Central memory CD8-positive, alpha-beta T cell (primary cell): ENCODE results near the gene MLLT10.

ENCODE experiments used
- ATAC-seq: fragments of 150-1000 bp; cut with Tn5 transposase; replicated peaks from 2 replicates; pipeline ENCODE4 v1.10.0; 2022; ENCODE audit warnings: mild to moderate bottlenecking, moderate FRiP score, moderate number of reproducible peaks; ENCODE audit not compliant: poor library complexity, severe bottlenecking; ENCODE audit errors: extremely low read depth
- DNase-seq, 2 donors: peaks; one replicate each; pipeline ENCODE4 v3.0.0; 2021; ENCODE audit warnings: low spot score in 2 of 2
- H3K27ac Mint-ChIP-seq: one replicate; pipeline ENCODE4 v1.8.0; 2022; ENCODE audit warnings: low read depth, mild to moderate bottlenecking, moderate library complexity, mixed read lengths
- H3K27me3 Mint-ChIP-seq: one replicate; pipeline ENCODE4 v1.8.0; 2022; ENCODE audit warnings: mixed read lengths
- H3K36me3 Mint-ChIP-seq: one replicate; pipeline ENCODE4 v1.8.0; 2022; ENCODE audit warnings: mild to moderate bottlenecking, moderate library complexity, mixed read lengths; ENCODE audit not compliant: insufficient read depth
- H3K4me1 Mint-ChIP-seq: one replicate; pipeline ENCODE4 v1.8.0; 2022; ENCODE audit warnings: mixed read lengths
- H3K4me3 Mint-ChIP-seq: one replicate; pipeline ENCODE4 v1.8.0; 2022; ENCODE audit warnings: mild to moderate bottlenecking, moderate library complexity, mixed read lengths
- H3K9me3 Mint-ChIP-seq: one replicate; pipeline ENCODE4 v1.8.0; 2022; ENCODE audit warnings: mixed read lengths

MLLT10 gene

DNA sequence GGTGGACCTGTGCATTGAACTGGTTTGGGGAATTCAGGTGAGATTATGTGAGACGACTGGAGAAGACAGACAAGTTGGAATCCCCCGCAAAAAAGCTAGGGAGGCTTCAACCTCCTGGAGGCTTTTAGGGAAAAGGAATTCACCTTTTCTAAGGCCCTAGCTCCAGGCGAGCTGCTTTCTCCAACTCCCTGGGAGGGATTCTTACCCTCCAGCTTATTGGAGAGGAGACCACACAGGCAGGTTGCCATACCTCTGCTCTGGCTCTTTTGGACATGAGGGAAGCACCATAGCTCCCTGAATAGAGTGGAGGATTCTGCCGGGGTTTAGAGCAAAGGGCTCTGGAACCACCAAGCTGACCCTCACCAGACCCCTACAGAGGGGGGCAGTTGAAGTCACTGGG lies 213.8 kb downstream of the MLLT10 start:
- H3K9me3 Mint-ChIP-seq: no peaks in the 10 kb centered on the region
- peaks cover 18% of the 10 kb centered on the region for H3K36me3 Mint-ChIP-seq
- ATAC-seq (no peak), DNase-seq (no peak)
- H3K4me3 Mint-ChIP-seq: no peak overlapping the region
- peak overlapping the region; percentile 76 for H3K27ac Mint-ChIP-seq
- no peaks in the 10 kb centered on the region for H3K27me3 Mint-ChIP-seq
- H3K4me1 Mint-ChIP-seq: peaks cover 22% of the 10 kb centered on the region

- H3K27ac Mint-ChIP-seq: no peak overlapping the region
- no peak overlapping the region for H3K4me3 Mint-ChIP-seq
- ATAC-seq (no peak), DNase-seq (no peak)
- H3K27me3 Mint-ChIP-seq: no peaks in the 10 kb centered on the region
- peaks cover 12% of the 10 kb centered on the region for H3K36me3 Mint-ChIP-seq
- peaks cover 22% of the 10 kb centered on the region for H3K4me1 Mint-ChIP-seq
- no peaks in the 10 kb centered on the region for H3K9me3 Mint-ChIP-seq
Observed at GRCh38 chr10:21749788-21750187, 215.8 kb downstream of the MLLT10 start.

DNA sequence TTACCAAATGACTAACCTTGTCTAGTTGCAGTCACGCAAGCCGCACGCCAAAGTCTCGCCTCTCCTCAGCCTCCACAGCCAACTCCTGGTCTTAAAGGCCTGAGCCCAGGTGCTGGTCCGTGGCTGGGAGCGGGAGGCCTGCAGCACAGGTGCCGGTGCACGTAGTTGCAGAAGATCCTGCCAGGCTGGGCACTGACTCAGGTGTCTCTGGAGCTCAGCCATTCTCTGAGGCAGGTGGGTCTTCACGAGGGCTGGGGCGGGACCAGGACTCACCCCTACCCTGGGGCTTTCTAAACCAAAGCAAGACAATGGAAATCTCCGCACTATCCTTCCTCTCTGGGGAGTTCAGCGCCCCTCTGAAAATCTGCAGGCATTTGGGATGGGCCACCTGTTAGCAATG lies 216.4 kb downstream of the MLLT10 start:
- peaks cover 16% of the 10 kb centered on the region for H3K36me3 Mint-ChIP-seq
- no peak overlapping the region for H3K4me3 Mint-ChIP-seq
- H3K27ac Mint-ChIP-seq: peak overlapping the region; percentile 35
- DNase-seq (no peak), ATAC-seq (no peak)
- no peaks in the 10 kb centered on the region for H3K27me3 Mint-ChIP-seq
- peaks cover 22% of the 10 kb centered on the region for H3K4me1 Mint-ChIP-seq
- no peaks in the 10 kb centered on the region for H3K9me3 Mint-ChIP-seq

DNA sequence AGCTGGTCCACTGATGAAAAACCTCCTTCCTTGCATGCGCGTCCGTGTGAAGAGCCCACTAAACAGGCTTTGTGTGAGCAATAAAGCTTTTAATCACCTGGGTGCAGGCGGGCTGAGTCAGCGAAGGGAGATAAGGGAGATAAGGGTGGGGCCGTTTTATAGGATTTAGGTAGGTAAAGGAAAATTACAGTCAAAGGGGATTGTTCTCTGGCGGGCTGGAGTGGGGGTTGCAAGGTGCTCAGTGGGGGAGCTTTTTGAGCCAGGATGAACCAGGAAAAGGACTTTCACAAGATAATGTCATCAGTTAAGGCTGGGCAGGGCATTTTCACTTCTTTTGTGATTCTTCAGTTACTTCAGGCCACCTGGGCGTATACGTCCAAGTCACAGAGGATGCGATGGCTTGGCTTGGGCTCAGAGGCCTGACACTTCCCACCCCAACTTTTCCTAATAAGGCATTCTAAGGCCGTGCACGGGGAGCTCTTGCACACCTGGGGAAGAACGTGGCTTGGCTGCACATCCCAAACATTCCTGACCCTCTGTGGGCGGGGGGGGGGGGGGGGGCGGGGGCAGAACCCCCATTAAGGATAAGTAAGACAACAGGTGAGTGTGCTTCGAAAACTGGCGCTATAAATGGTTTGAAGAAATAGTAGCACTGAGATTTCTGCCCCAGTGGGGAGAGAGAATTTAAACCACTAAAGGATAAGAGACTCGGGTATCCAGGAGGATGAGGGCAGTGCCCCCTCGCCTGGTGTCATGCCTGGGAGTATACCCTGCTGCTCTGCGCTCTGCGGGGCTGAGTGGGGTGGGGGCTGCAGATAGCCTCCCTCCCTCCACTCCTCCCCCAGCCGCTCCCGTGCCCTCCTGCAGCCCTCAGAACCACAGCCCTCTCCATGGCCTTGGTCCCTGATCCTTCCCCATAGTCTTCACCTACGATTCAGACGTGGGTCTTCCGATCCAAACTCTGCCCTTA lies 217.6 kb downstream of the MLLT10 start:
- no peak for DNase-seq
- Mint-ChIP-seq H3K27ac (no peak overlapping the region), H3K9me3 (no peaks in the 10 kb centered on the region), H3K4me1 (peaks cover 12% of the 10 kb centered on the region), H3K27me3 (no peaks in the 10 kb centered on the region), H3K4me3 (no peak overlapping the region), H3K36me3 (peaks cover 15% of the 10 kb centered on the region)
- ATAC-seq: no peak

- H3K4me3 Mint-ChIP-seq: no peak overlapping the region
- no peak for ATAC-seq
- H3K9me3 Mint-ChIP-seq: no peaks in the 10 kb centered on the region
- H3K27me3 Mint-ChIP-seq: no peaks in the 10 kb centered on the region
- H3K27ac Mint-ChIP-seq: peak overlapping the region; percentile 16
- peaks cover 14% of the 10 kb centered on the region for H3K36me3 Mint-ChIP-seq
- no peak for DNase-seq
- no peaks in the 10 kb centered on the region for H3K4me1 Mint-ChIP-seq
Observed at GRCh38 chr10:21753497-21754270, 219.7 kb downstream of the MLLT10 start.

DNA sequence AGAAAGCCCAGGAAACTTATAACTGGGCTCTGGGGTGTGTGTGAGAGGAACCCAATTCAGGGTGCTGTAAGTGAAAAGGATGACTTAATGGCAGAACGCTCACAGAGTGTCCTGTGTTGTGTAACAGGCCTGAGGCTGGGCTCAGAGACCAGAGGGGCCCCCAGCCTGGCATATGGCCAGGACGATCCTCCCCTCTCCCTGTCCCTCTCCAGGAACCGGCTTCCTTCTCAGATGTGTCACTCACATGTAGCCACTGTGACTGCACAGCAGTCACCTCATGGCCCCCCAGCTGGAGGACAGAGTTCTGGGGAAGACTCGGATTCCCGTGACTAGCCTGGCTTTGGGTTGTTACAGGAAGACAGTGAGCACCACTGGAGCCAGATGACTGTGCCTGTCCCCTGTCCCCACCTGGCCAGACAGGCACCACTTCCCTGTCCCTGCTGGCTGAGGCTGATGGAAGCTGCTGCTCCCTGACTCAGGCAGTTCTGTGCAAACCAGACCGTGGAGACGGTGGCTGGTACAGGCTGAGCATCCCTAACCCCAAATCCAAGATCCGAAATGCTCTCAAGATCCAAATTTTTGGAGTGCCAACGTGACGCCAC lies 220.5 kb downstream of the MLLT10 start:
- ATAC-seq (no peak), DNase-seq (no peak)
- no peak overlapping the region for H3K27ac Mint-ChIP-seq
- H3K27me3 Mint-ChIP-seq: no peaks in the 10 kb centered on the region
- peaks cover 18% of the 10 kb centered on the region for H3K36me3 Mint-ChIP-seq
- no peak overlapping the region for H3K4me3 Mint-ChIP-seq
- no peaks in the 10 kb centered on the region for H3K4me1 Mint-ChIP-seq
- no peaks in the 10 kb centered on the region for H3K9me3 Mint-ChIP-seq

DNA sequence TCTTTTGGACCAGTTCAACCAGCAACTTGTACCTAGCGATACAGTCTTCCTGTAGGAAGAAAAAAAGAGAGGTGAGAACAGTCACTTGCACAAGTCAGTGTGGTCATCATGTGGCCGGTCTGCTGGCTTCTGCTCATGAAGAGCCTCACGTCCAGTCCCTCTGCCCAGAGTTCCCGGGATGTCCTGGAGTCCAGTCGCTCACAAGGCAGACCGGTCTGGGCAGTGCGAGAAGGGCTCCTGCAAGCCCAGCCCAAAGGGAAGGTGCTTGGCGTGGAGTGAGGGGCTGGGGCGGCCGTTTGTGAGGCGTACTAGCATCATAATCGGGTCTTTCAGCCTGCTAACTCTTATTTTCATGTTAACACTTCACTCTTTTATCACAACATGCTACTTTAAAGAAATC lies 222.7 kb downstream of the MLLT10 start:
- H3K4me1 Mint-ChIP-seq: no peaks in the 10 kb centered on the region
- no peaks in the 10 kb centered on the region for H3K27me3 Mint-ChIP-seq
- ATAC-seq (no peak), DNase-seq (no peak)
- H3K36me3 Mint-ChIP-seq: peaks cover 16% of the 10 kb centered on the region
- no peak overlapping the region for H3K4me3 Mint-ChIP-seq
- no peak overlapping the region for H3K27ac Mint-ChIP-seq
- no peaks in the 10 kb centered on the region for H3K9me3 Mint-ChIP-seq

- Mint-ChIP-seq H3K9me3 (no peaks in the 10 kb centered on the region), H3K4me1 (no peaks in the 10 kb centered on the region), H3K4me3 (no peak overlapping the region), H3K27ac (no peak overlapping the region), H3K27me3 (no peaks in the 10 kb centered on the region), H3K36me3 (peaks cover 16% of the 10 kb centered on the region)
- no peak for DNase-seq
- ATAC-seq: no peak
Observed at GRCh38 chr10:21757185-21757901, 223.3 kb downstream of the MLLT10 start.

GRCh38 chr10:21758239-21758638 lies 224.2 kb downstream of the MLLT10 start:
- ATAC-seq (no peak), DNase-seq (no peak)
- Mint-ChIP-seq H3K27ac (no peak overlapping the region), H3K27me3 (no peaks in the 10 kb centered on the region), H3K9me3 (no peaks in the 10 kb centered on the region), H3K4me3 (no peak overlapping the region), H3K36me3 (peaks cover 16% of the 10 kb centered on the region), H3K4me1 (no peaks in the 10 kb centered on the region)

DNA sequence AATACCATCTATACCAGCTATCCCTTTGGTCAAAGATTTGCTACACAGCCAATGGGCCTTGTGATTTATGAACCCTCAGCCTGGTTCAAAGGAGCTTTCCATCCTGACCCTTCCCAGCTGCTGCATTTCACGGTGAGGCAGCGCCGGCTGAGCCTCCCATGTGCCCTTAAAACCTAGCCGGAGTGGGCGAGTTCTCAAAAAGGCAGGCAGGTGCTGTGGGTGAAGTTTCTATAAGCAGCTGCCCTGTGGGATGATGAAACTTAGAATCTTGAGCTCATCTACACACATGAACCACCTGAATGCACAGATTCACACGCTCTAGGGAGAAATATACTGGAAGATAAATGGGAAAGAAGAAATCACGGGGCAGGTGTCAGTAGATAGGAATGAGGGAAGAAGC lies 224.7 kb downstream of the MLLT10 start:
- H3K4me1 Mint-ChIP-seq: no peaks in the 10 kb centered on the region
- H3K27ac Mint-ChIP-seq: no peak overlapping the region
- DNase-seq: no peak
- ATAC-seq: no peak
- no peak overlapping the region for H3K4me3 Mint-ChIP-seq
- H3K9me3 Mint-ChIP-seq: no peaks in the 10 kb centered on the region
- H3K27me3 Mint-ChIP-seq: no peaks in the 10 kb centered on the region
- peaks cover 14% of the 10 kb centered on the region for H3K36me3 Mint-ChIP-seq

GRCh38 chr10:21759232-21759631 lies 225.2 kb downstream of the MLLT10 start:
- Mint-ChIP-seq H3K36me3 (peaks cover 18% of the 10 kb centered on the region), H3K27me3 (no peaks in the 10 kb centered on the region), H3K4me3 (no peak overlapping the region), H3K27ac (no peak overlapping the region), H3K4me1 (no peaks in the 10 kb centered on the region), H3K9me3 (no peaks in the 10 kb centered on the region)
- DNase-seq (no peak), ATAC-seq (no peak)

- DNase-seq (no peak), ATAC-seq (no peak)
- Mint-ChIP-seq H3K36me3 (peaks cover 16% of the 10 kb centered on the region), H3K27ac (peak overlapping the region; percentile 44), H3K4me3 (no peak overlapping the region), H3K4me1 (no peaks in the 10 kb centered on the region), H3K27me3 (no peaks in the 10 kb centered on the region), H3K9me3 (no peaks in the 10 kb centered on the region)
Observed at GRCh38 chr10:21760332-21760731, 226.3 kb downstream of the MLLT10 start.
